ENCODE measurements around the gene KRTAP4-2.

KRTAP4-2 gene

GRCh38 chr17:41178843-41179616, 1.0 kb upstream of the KRTAP4-2 start:
- H3K27ac ChIP-seq = no peak overlapping the region
- H3K4me3 ChIP-seq = no peak overlapping the region
- TF ChIP-seq, protein P1, sequence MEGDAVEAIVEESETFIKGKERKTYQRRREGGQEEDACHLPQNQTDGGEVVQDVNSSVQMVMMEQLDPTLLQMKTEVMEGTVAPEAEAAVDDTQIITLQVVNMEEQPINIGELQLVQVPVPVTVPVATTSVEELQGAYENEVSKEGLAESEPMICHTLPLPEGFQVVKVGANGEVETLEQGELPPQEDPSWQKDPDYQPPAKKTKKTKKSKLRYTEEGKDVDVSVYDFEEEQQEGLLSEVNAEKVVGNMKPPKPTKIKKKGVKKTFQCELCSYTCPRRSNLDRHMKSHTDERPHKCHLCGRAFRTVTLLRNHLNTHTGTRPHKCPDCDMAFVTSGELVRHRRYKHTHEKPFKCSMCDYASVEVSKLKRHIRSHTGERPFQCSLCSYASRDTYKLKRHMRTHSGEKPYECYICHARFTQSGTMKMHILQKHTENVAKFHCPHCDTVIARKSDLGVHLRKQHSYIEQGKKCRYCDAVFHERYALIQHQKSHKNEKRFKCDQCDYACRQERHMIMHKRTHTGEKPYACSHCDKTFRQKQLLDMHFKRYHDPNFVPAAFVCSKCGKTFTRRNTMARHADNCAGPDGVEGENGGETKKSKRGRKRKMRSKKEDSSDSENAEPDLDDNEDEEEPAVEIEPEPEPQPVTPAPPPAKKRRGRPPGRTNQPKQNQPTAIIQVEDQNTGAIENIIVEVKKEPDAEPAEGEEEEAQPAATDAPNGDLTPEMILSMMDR (IDR thresholded peaks at IDR 0.05) = no peak
- DNase-seq (ENCODE audit: low spot score) = no peak

DNA sequence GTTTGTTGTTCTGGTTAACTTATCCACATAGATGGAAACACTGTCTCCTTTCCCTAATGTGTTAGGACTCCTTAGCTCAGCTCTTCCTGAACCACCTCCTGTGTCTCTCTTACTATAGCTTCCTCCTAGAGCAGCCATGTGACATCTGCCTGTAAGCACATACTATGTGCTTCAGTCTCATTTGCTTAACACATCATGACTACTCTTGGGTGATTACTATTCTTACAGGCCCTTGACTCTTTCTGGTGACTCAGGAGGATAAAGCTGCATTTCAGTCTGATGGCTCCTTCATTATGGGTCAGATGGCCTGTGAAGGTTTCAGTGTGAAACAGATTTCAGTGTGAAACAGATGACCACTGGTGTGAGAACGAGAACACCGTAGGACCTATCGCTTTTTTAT, 320 bp upstream of the KRTAP4-2 start:
- TF ChIP-seq, protein P1 (IDR thresholded peaks at IDR 0.05) = no peak
- Histone ChIP-seq H3K4me3 (no peak overlapping the region), H3K27ac (no peak overlapping the region)
- DNase-seq (ENCODE audit: low spot score) = no peak

GRCh38 chr17:41176744-41177387, 1.2 kb downstream of the KRTAP4-2 start:
- no peak for DNase-seq (ENCODE audit: low spot score)
- no peak overlapping the region for H3K4me3 ChIP-seq
- TF ChIP-seq, protein P1 (IDR thresholded peaks at IDR 0.05) = no peak
- no peak overlapping the region for H3K27ac ChIP-seq

DNA sequence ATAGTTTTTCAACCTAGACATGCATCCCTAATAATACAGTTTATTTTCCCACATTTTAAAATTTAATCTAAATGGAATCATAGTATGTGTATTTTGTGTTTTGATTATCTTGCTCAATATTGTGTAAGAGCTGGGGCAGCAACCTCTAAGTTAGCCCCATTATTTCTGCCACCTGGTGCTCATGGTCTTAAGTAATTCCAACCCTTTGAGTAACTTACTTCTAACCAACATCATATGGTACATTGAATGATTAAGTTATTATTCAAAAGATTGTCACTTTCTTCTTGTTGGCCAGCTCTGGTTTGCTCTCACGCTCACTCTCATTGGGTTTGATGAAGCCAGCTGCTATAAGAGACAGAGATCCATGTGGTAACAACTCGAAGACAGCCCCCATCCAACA, 6.1 kb downstream of the KRTAP4-2 start:
- Histone ChIP-seq H3K27ac (no peak overlapping the region), H3K4me3 (no peak overlapping the region)
- TF ChIP-seq, protein P1 (IDR thresholded peaks at IDR 0.05) = no peak
- DNase-seq (ENCODE audit: low spot score) = no peak

DNA sequence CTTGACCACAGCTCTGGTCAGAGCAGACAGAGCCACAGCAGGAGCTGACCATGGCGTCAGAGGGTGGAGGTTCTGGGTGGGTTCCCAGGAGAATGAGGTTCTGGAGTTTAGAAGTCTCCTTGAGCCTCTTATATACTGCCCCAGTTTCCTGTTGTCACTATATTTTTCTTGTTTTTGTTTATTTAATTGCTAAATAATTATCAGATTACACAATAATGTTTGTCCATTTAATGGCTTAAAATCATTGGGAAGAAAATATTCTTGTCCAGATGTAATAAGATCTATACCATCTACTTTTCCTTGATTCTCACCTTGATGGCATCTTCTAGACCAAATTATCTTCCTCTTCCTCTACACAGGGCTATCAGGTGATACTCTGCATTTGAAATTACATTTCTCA, 9.9 kb downstream of the KRTAP4-2 start, which contains the start of gene KRTAP4-3:
Gene KRTAP4-3 (minus strand): TSS at position 101 of the 400 bp plus-strand sequence. CDS start 49 bp downstream, at position 52.
- no peak for DNase-seq (ENCODE audit: low spot score)
- H3K4me3 ChIP-seq = no peak within 1 kb of the TSS
- no peak within 1 kb of the TSS for H3K27ac ChIP-seq
- TF ChIP-seq, protein P1 (IDR thresholded peaks at IDR 0.05) = no peak

DNA sequence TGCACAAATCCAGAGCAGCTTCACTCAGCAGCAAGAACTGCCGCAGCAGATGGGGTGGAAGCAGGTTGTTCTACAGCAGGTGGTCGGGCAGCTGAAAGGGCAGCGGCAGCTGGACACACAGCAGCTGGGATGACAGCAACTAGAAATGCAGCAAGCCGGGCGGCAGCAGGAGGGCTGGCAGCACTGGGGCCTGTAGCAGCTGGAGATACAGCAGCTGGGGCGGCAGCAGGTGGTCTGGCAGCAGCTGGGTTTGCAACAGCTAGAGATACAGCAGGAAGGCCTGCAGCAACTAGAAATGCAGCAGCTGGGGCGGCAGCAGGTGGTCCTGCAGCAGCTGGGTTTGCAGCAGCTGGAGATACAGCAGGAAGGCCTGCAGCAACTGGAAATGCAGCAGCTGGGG, 10.5 kb downstream of the KRTAP4-2 start:
- H3K4me3 ChIP-seq = no peak overlapping the region
- no peak for DNase-seq (ENCODE audit: low spot score)
- TF ChIP-seq, protein P1 (IDR thresholded peaks at IDR 0.05) = no peak
- H3K27ac ChIP-seq = no peak overlapping the region

- TF ChIP-seq, protein P1 (IDR thresholded peaks at IDR 0.05) = no peak
- H3K4me3 ChIP-seq = no peak overlapping the region
- DNase-seq (ENCODE audit: low spot score) = no peak
- H3K27ac ChIP-seq = no peak overlapping the region
Observed at GRCh38 chr17:41163828-41164227, 14.2 kb downstream of the KRTAP4-2 start.

All from coronary artery (tissue), 2 donors.